GM18526 (cell line): Measurements from ENCODE around the gene TPD52L3.

Source experiments
- POLR2A ChIP-seq: IDR thresholded peaks from 3 replicates; pipeline ENCODE4 v1.6.1; 2011; ENCODE audit not compliant: insufficient read length; ENCODE audit errors: extremely low read depth

Gene TPD52L3

DNA sequence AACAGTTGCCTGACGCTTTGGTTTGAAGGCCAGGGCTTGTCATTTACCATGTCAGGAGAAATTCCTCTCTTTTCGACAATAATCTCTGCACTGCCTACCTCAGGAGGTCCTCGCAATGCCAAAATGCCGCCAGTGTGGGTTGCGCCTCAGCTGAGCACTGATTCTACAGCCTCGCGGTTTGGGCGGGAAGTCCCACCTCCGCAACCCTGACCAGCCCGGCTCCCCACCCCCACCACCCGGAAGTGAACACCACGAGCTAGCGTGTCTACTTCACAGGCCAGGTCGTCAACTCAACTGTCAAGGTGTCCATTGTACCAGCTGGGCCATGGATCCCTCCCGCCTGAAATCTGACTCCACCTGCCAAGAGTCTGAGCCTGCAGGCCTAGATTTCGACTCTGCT, at the start of gene TPD52L3:
TSS of gene TPD52L3 (plus strand) at position 273 of the 400 bp plus-strand sequence. CDS start 221 bp downstream, outside the sequence.
- TF ChIP-seq POLR2A: no peak

- TF ChIP-seq POLR2A: no peak
Measured at GRCh38 chr9:6301858-6302257, 26.3 kb upstream of the TPD52L3 start.

GRCh38 chr9:6302417-6302816, 25.8 kb upstream of the TPD52L3 start:
- no peak for TF ChIP-seq POLR2A

GRCh38 chr9:6304232-6304631, 23.9 kb upstream of the TPD52L3 start:
- no peak for TF ChIP-seq POLR2A

- TF ChIP-seq POLR2A: no peak
Measured at GRCh38 chr9:6305954-6306563, 22.1 kb upstream of the TPD52L3 start.

DNA sequence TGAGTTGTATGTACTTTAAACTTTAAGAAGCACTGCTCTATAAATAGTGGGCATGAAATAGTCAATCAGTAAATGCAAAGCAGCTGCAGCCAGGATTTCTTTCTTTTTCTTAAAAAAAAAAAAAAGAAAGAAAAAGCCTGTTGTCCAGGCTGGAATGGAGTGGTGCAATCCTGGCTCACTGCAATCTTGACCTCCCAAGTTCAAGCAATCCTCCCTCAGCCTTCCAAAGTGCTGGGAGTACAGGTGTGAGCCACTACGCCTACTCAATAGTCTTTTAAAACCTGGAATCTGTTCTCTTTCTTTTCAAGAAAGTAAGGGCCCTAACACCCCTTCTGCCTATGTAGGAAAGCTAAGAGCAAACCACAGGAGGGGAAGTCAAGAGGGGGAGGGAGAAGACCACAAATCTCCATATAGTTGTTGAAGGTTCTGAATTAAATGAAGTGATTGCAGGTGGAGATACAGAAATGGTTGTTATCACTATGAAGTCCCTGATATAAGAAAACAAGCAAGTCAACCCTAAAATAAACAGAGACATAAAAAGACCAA, 20.6 kb upstream of the TPD52L3 start:
- TF ChIP-seq POLR2A: no peak

GRCh38 chr9:6330958-6331634, 2.9 kb downstream of the TPD52L3 start:
- no peak for TF ChIP-seq POLR2A

DNA sequence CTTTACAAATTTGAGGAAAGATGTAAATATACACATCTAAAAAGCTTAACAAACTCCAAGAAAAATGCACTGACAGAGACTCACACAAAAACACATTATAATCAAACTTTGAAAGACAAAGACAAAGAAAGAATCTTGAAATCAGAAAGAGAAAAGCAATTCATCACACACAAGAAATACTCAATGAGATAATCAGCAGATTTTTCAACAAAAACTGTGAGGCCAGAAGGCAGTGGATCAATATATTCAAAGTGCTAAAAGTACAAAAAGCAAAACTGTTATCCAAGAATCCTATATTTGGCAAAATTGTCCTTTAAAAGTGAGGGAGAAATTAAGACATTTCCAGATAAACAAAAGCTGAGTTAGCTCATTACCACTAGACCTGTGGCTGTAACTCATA, 6.1 kb downstream of the TPD52L3 start:
- no peak for TF ChIP-seq POLR2A

DNA sequence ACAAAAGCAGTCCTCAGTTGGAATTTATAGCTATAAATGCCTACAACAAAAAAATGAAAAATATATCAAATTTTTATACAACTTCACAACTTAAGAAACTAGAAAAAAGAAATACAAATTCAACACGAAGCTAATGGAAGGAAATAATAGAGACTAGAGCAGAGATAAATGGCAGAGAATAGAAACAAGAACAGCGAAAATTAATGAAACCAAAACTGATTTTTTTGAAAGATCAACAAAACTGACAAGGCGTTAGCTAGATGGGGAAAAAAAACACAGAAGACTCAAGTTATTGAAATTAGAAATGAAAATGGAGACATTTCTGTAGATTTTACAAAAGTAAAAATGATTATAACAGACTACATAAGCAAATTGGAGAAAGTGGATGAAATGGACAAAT, 20.6 kb downstream of the TPD52L3 start:
- no peak for TF ChIP-seq POLR2A

DNA sequence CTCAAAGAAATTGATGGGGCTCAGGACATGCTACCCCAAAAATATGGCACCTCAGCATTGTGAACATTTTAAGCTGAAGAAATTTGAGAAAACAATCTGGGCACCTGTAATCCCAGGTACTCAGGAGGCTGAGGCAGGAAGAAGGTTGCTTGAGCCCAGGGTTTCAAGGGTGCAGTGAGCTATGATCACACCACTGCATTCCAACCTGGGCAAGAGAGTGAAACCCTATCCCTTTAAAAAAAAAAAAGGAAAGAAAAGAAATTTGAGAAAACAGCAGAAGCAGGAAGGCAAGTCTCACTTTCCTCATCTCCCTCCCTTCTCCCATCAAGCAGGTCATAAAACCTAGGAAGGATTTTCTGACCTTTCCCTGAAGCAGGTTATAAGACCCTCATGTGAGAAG, 23.6 kb downstream of the TPD52L3 start:
- no peak for TF ChIP-seq POLR2A

GRCh38 chr9:6354072-6354686, 26.0 kb downstream of the TPD52L3 start:
- no peak for TF ChIP-seq POLR2A

DNA sequence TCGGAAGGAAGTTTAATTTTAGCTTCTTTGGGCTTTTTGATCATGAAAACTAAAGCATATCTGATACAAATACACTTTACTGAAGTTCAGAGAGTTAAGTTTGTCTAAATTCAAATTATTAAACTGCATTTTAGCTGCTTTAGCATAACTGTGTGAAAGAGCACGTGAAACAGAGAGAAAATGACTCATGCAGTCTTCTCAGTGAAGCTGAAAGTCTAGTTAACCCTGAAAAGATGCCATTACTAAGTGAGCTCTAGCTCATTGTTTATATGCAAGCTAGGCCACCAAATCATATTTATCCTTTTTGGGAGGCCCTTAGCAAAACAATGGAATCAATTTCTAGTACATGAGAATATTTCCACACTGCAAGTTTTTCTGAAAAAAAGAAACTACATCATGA, 27.6 kb downstream of the TPD52L3 start:
- TF ChIP-seq POLR2A: no peak

DNA sequence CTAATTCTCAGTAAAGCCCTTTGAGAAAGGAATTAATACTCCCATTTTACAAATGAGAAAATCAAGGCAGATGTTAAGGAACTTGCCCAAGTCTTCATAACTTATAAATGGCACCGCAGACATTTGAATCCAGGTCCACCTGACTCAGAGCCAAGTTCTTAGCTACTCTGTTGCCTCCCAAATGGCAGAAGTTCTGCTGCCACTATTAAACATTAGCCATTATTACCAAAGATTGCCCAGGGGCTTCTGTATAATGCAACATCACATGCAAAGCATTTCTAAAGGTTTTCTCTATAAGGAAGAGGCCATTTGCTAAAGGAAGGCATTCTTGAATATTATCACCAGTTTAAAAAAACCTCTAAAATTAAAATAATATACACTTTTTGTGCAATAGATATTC, 28.3 kb downstream of the TPD52L3 start:
- no peak for TF ChIP-seq POLR2A

- TF ChIP-seq POLR2A: no peak
Measured at GRCh38 chr9:6356904-6357303, 28.7 kb downstream of the TPD52L3 start.

GRCh38 chr9:6367128-6367890, 39.1 kb downstream of the TPD52L3 start:
- TF ChIP-seq POLR2A: no peak

DNA sequence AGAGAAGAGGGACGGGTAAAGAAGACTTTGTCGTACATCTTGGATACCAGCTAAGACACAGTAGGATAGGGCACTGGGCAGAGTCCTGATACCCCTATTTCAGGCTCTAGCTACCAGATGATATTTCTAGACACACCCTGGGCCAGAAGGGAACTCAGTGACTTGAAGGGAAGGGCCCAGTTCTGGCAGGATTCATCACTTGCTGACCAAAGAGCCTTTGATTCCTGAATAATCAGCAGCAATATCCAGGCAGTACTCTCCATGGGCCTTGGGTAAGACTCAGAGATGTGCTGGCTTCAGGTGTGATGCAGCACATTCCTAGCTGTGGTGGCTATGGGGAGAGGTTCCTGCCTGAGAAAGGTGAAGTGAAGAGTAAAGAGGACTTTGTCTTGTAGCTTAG, 40.7 kb downstream of the TPD52L3 start:
- no peak for TF ChIP-seq POLR2A
